ENCODE measurements around the gene TRAF2.

DNA sequence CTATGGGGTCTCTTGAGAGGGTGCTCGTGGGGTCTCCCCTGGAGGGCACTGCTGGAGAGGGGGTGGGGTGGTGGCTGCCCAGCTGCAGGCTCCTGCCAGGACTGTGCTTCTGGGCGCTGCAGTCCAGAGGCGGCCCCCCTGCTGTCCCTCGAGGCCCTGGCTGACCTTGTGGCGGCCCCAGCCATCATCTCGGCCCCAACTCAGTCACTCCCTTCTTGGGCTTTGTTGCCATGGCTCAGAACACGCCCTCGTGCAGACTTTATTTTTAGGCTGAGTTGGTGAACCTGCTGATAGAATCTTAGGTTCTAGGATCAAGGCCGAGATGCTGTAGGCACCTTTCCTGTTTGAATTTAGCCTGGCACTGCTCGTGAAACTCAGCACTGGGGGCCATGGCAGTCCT lies 35.4 kb downstream of the TRAF2 start:
- TF ChIP-seq RAD21 (conservative IDR thresholded peaks at IDR 0.05 in 1 of 2, IDR thresholded peaks at IDR 0.05 in 1 of 2) (no peak), POLR2A (IDR thresholded peaks at IDR 0.05; ENCODE audit: low read length) (no peak), POLR2AphosphoS2 (conservative IDR thresholded peaks at IDR 0.05; ENCODE audit: low read length) (no peak), MAFK (IDR thresholded peaks at IDR 0.05; ENCODE audit: partially characterized antibody) (no peak), NR3C1 (IDR thresholded peaks at IDR 0.05) (no peak), JUN (IDR thresholded peaks at IDR 0.05) (no peak), REST (IDR thresholded peaks at IDR 0.05) (no peak), CHD2 (IDR thresholded peaks at IDR 0.05; ENCODE audit: low read length, partially characterized antibody) (no peak), EP300 (IDR thresholded peaks at IDR 0.05) (no peak)
- TF ChIP-seq, protein P1, sequence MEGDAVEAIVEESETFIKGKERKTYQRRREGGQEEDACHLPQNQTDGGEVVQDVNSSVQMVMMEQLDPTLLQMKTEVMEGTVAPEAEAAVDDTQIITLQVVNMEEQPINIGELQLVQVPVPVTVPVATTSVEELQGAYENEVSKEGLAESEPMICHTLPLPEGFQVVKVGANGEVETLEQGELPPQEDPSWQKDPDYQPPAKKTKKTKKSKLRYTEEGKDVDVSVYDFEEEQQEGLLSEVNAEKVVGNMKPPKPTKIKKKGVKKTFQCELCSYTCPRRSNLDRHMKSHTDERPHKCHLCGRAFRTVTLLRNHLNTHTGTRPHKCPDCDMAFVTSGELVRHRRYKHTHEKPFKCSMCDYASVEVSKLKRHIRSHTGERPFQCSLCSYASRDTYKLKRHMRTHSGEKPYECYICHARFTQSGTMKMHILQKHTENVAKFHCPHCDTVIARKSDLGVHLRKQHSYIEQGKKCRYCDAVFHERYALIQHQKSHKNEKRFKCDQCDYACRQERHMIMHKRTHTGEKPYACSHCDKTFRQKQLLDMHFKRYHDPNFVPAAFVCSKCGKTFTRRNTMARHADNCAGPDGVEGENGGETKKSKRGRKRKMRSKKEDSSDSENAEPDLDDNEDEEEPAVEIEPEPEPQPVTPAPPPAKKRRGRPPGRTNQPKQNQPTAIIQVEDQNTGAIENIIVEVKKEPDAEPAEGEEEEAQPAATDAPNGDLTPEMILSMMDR (IDR thresholded peaks at IDR 0.05), result no peak
- TF ChIP-seq, protein P2, sequence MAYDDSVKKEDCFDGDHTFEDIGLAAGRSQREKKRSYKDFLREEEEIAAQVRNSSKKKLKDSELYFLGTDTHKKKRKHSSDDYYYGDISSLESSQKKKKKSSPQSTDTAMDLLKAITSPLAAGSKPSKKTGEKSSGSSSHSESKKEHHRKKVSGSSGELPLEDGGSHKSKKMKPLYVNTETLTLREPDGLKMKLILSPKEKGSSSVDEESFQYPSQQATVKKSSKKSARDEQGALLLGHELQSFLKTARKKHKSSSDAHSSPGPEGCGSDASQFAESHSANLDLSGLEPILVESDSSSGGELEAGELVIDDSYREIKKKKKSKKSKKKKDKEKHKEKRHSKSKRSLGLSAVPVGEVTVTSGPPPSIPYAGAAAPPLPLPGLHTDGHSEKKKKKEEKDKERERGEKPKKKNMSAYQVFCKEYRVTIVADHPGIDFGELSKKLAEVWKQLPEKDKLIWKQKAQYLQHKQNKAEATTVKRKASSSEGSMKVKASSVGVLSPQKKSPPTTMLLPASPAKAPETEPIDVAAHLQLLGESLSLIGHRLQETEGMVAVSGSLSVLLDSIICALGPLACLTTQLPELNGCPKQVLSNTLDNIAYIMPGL (CRISPR knock-in tag; IDR thresholded peaks at IDR 0.05; ENCODE audit: borderline replicate concordance), result no peak
